Right lobe of liver (tissue), 6 donors: ENCODE measurements around the gene LDB3. TPM values are rescaled to one million over a fixed set of nuclear protein-coding genes. Genes with fewer than 3 reads are reported as not detected.

Source experiments
- ATAC-seq, 4 donors: fragments of 200-7000 bp; cut with Tn5 transposase; one replicate each; pipeline ENCODE4 v1.9.1; 2020; ENCODE audit warnings: mild to moderate bottlenecking in 4 of 4, moderate library complexity in 4 of 4
- DNase-seq, 3 donors: peaks; one replicate each; pipeline ENCODE4 v3.0.0-alpha.2; 2020
- H3K27ac ChIP-seq, 3 donors: fragments of 200-600 bp; one replicate each; pipeline ENCODE4 v1.8.0; 2022
- H3K27me3 ChIP-seq, 2 donors: fragments of 200-600 bp; one replicate each; pipeline ENCODE4 v1.8.0; 2022
- H3K36me3 ChIP-seq, 4 donors: fragments of 200-600 bp; sonication (generic) in 1 of 4; one replicate each; pipeline versions ENCODE4 v1.5.1 to v1.8.0; 2017 to 2022; ENCODE audit warnings: control low read depth in 1 of 4
- H3K4me1 ChIP-seq, 4 donors: fragments of 200-600 bp; sonication (generic) in 1 of 4; one replicate each; pipeline versions ENCODE4 v1.5.1 to v1.8.0; 2017 to 2022; ENCODE audit warnings: control low read depth in 1 of 4
- H3K4me3 ChIP-seq, 3 donors: fragments of 200-600 bp; one replicate each; pipeline ENCODE4 v1.8.0; 2022
- H3K9me3 ChIP-seq, 4 donors: fragments of 200-600 bp; sonication (generic) in 1 of 4; one replicate each; pipeline versions ENCODE4 v1.5.1 to v1.8.0; 2017 to 2022; ENCODE audit warnings: control low read depth in 1 of 4
- CTCF ChIP-seq, 4 donors: fragments of 200-600 bp in 3 of 4; fragments of 450-650 bp in 1 of 4; IDR thresholded peaks; one replicate each; pipeline versions ENCODE4 v1.5.1 to v1.8.0; 2016 to 2022; ENCODE audit warnings: antibody characterized with exemption in 4 of 4, mild to moderate bottlenecking in 2 of 4
- POLR2A ChIP-seq: fragments of 450-650 bp; IDR thresholded peaks from one replicate; pipeline ENCODE4 v1.6.1; 2017; ENCODE audit warnings: antibody characterized with exemption, mild to moderate bottlenecking
- WGBS: methylation state at CpG from one replicate; pipeline ENCODE4 v1.1.6; 2018; ENCODE audit warnings: low coverage, low lambda C conversion rate; ENCODE audit not compliant: insufficient coverage; ENCODE audit errors: missing lambda C conversion rate; 5-methylcytosine and 5-hydroxymethylcytosine counted together
- intact Hi-C, 2 donors: fragments of 100-400 bp; cut with DNase I; formaldehyde crosslinking; loops; one replicate each; pipeline versions ENCODE4 v1.11.2 to v1.14.1; 2022
- total RNA-seq, 6 experiments: library from RNA; depleted of rRNA in 2 of 6; stranded (reverse); fragments of >200 nt in 2 of 6; fragmentation: NEBNext Ultra II Directional in 3 of 6; extraction: Animal tissue kit (Norgen Biotek cat#: 25700) in 3 of 6; gene quantifications; one replicate each; pipeline versions ENCODE4 v1.1.0 to v1.2.4, GENCODE V29; 2016 to 2023
- donor health status: DM: no; HTN: yes; CAD: no.
- donor health status: DM: no; HTN: no; CAD: no.
- donor health status: DM: no; HTN: no; CAD: no.
- donor health status: DM: no; HTN: yes; CAD: no.
- donor health status: DM: no; HTN: yes; CAD: no.

The LDB3 gene
- total RNA-seq, 6 experiments from 2014 or later, result 0.07 to 0.29 (median 0.12) TPM

GRCh38 chr10:86685416-86685815 lies 17.1 kb downstream of the LDB3 start:
- Histone ChIP-seq H3K27me3 (no peaks in the 10 kb centered on the region), H3K36me3 (no peaks in the 10 kb centered on the region), H3K27ac (no peak overlapping the region), H3K9me3 (no peaks in the 10 kb centered on the region), H3K4me1 (peaks cover 0 to 2% (median 0%) of the 10 kb centered on the region in 4 donors), H3K4me3 (no peak overlapping the region)
- WGBS, result 61% methylated on average over 4 of the region's 9 CpGs
- intact Hi-C loops, result no loop called here
- ATAC-seq (no peak), DNase-seq (no peak)
- TF ChIP-seq CTCF (IDR thresholded peaks at IDR 0.05) (no peak), POLR2A (no peak)

GRCh38 chr10:86685893-86686632 lies 17.8 kb downstream of the LDB3 start:
- intact Hi-C loops, result no loop called here
- Histone ChIP-seq H3K4me1 (peaks cover 0 to 2% (median 0%) of the 10 kb centered on the region in 4 donors), H3K4me3 (no peak overlapping the region), H3K9me3 (no peaks in the 10 kb centered on the region), H3K27me3 (no peaks in the 10 kb centered on the region), H3K27ac (no peak overlapping the region), H3K36me3 (no peaks in the 10 kb centered on the region)
- TF ChIP-seq POLR2A (no peak), CTCF (IDR thresholded peaks at IDR 0.05) (no peak)
- DNase-seq, result no peak
- WGBS, result 80% methylated on average over 1 of the region's 13 CpGs
- ATAC-seq, result no peak

- H3K27me3 ChIP-seq, result no peaks in the 10 kb centered on the region
- no peak for ATAC-seq
- intact Hi-C loops, result no loop called here
- peaks cover 0 to 2% (median 0%) of the 10 kb centered on the region in 4 donors for H3K4me1 ChIP-seq
- H3K4me3 ChIP-seq, result no peak overlapping the region
- no peak for DNase-seq
- WGBS, result 95% methylated on average over 11 of the region's 19 CpGs
- TF ChIP-seq CTCF (IDR thresholded peaks at IDR 0.05) (no peak), POLR2A (no peak)
- H3K27ac ChIP-seq, result no peak overlapping the region
- H3K36me3 ChIP-seq, result no peaks in the 10 kb centered on the region
- H3K9me3 ChIP-seq, result no peaks in the 10 kb centered on the region
Observed at GRCh38 chr10:86686972-86687371, 18.7 kb downstream of the LDB3 start.

GRCh38 chr10:86687750-86688149 lies 19.4 kb downstream of the LDB3 start:
- peaks cover 0 to 2% (median 0%) of the 10 kb centered on the region in 4 donors for H3K4me1 ChIP-seq
- H3K27ac ChIP-seq, result no peak overlapping the region
- DNase-seq, result no peak
- H3K36me3 ChIP-seq, result no peaks in the 10 kb centered on the region
- WGBS, result 8% methylated on average over 2 of the region's 4 CpGs
- no peak for ATAC-seq
- intact Hi-C loops, result no loop called here
- H3K27me3 ChIP-seq, result no peaks in the 10 kb centered on the region
- TF ChIP-seq POLR2A (no peak), CTCF (IDR thresholded peaks at IDR 0.05) (no peak)
- no peaks in the 10 kb centered on the region for H3K9me3 ChIP-seq
- no peak overlapping the region for H3K4me3 ChIP-seq
